C4-2B (cell line): Measurements from ENCODE around the gene ZRSR2.

Experiments used
- H3K27ac ChIP-seq: fragments of 450-650 bp; 2 replicates; pipeline ENCODE4 v1.5.1; 2017
- CTCF ChIP-seq: fragments of 450-650 bp; conservative IDR thresholded peaks from 2 replicates; pipeline ENCODE4 v1.5.1; 2017; ENCODE audit warnings: mild to moderate bottlenecking
- ZFX ChIP-seq: fragments of 450-650 bp; IDR thresholded peaks from 2 replicates; pipeline ENCODE4 v1.6.1; 2017

The ZRSR2 gene

DNA sequence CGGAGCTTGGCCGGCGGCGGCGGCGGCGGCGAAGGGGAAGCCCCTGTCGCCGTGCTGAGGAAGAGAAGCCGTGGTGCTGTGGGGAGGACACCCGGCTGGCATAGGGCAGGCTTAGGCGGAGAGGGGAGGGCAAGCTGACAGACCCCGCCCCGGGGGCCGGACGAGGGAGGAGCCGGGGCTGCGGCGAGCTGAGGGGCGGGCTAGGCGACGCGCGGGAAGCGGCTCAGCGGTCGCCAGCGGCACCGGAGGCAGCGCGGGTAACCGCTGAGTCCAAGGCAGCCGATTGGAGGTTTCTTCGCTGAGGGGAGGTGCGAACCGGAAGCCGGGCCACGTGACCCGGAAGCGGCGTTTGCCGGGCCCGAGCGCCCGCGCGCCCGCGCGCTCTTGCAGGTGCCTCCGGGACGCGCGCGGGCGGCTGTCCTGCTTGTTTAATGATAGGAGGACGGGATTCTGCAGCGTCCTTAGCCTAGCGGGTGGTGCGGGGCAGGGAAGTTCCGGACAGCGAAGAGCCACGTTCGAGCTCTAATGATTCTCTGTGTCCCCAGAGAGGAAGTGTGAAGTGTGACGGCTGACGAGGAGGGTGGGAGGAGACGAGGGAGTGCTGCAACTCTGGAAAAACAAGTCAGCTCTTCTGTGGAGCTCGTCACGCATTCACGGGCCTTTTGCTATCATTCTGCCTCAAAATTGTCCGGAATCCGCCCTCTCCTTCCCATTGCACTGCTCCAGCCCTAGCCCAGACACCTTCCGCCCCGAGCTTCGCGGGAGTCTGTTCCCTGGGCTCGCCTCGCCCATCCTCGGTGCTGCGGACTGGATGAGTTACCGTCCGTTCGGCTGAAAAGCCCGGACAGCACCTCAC is 64.7 kb downstream of the ZRSR2 start, which contains the start of gene AP1S2:
Gene AP1S2, minus strand, starts transcription at position 102 of the 856 bp plus-strand sequence. CDS start 2,289 bp downstream, outside the sequence.
- peak within 1 kb of the TSS; percentile 88 for H3K27ac ChIP-seq
- no peak for TF ChIP-seq CTCF
- no peak for TF ChIP-seq ZFX

- TF ChIP-seq CTCF, result no peak
- no peak for TF ChIP-seq ZFX
- H3K27ac ChIP-seq, result peak overlapping the region; percentile 88
These were observed 65.4 kb downstream of the ZRSR2 start for GRCh38 chrX:15855568-15856221.

DNA sequence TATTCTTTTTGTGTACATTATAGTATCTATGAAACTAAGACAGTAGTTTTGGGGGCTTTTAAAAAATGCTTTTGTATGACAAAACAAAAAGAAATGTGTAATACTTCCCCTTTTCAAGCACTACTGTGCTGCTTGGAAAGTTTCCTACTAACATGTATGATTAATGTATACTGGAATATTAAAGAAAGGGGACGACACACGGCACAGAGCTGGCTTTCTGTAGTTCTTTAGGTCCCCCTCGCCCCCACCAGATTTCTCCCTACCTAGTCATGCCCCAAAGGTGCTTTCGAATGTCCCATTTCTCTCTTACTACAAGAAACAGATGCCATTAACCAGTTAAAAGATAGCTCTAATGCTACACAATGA is 65.9 kb downstream of the ZRSR2 start:
- TF ChIP-seq CTCF (no peak), ZFX (no peak)
- H3K27ac ChIP-seq, result no peak overlapping the region

- H3K27ac ChIP-seq, result no peak overlapping the region
- TF ChIP-seq CTCF (no peak), ZFX (no peak)
These were observed 66.4 kb downstream of the ZRSR2 start for GRCh38 chrX:15856636-15857035.

GRCh38 chrX:15858051-15858450 is 67.8 kb downstream of the ZRSR2 start:
- no peak overlapping the region for H3K27ac ChIP-seq
- TF ChIP-seq CTCF (no peak), ZFX (no peak)

- no peak overlapping the region for H3K27ac ChIP-seq
- TF ChIP-seq CTCF (no peak), ZFX (no peak)
These were observed 70.6 kb downstream of the ZRSR2 start for GRCh38 chrX:15860921-15861320.

DNA sequence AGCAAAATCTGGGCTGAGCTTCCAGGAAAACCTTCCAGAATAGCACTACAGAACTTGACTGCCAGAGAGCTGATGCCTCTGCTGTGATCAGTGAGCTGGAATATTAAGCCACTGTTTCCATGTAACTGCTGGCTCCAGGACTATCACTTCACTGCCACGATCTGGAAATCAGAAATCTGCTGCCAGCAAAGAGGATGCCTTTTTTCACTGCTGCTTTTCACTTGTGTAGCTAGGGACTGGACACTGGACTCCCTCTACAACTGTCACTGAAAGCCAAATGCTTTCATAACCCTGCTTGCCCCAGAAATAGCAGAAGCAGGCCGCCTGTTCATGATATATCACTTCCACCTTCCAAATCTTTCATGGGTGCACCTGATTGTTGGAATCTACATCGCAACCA is 73.7 kb downstream of the ZRSR2 start:
- TF ChIP-seq ZFX (no peak), CTCF (no peak)
- no peak overlapping the region for H3K27ac ChIP-seq
